ENCODE results near the gene RNF10.
"Not testable (repeated sequence)": the region's sequence is repeated elsewhere in the genome, so short reads cannot be mapped to it uniquely, and the experiment has no call there.

RNF10 gene

GRCh38 chr12:120617193-120617592, 83.0 kb downstream of the RNF10 start:
- ATAC-seq, result not testable (repeated sequence)

- ATAC-seq, result not testable (repeated sequence)
These were observed 83.6 kb downstream of the RNF10 start for GRCh38 chr12:120617767-120618166.

- ATAC-seq, result no peak
These were observed 84.9 kb downstream of the RNF10 start for GRCh38 chr12:120618954-120619615.

- no peak for ATAC-seq
These were observed 86.5 kb downstream of the RNF10 start for GRCh38 chr12:120620624-120621023.

GRCh38 chr12:120625557-120626419, 91.6 kb downstream of the RNF10 start:
- no peak for ATAC-seq
